ENCODE results near the gene TMUB1. TPM values are rescaled to one million over a fixed set of nuclear protein-coding genes. Genes with fewer than 3 reads are reported as not detected.

Gene TMUB1
- total and polyA plus RNA-seq, 9 of the 15 experiments (the other 6 are each of a cell fraction or from before 2014, with no cell fraction given) = 0.14 to 241 (median 74.1) TPM

DNA sequence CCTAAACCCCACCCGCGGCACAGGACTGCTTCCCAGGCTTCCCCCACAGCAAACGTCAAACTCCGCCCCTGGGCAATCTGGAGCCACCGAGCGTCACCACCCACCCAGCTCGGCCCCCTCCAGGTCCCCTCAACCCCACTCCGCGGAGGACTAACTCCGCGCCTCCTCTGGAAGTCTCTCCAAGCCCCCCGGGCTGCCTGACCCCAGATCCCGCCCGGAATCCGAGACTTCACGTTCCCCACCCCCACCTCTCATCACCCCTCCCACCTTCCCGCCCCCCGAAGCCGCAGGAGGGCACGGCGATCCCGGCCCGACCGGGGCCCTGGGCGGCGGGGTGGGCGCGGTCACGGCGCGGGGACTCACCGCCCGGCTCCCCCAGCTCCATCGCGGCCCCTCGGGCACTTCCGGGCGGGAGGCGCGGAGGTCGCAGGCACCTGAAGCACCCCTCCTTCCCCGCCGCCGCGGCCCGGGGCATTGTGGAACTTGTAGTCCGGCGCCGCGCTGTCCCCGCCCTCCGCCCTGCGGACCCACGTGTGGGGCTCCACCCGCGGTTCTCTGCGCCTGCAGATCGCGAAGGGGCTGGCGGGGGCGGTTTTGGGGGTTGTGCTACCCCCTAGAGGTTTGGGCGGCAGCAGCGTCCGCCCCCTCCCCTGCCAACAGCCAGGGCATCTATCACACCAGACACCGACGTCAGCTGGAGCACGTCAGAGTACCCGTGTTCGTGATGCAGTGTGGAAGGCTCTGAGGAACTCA lies at the start of gene TMUB1 (continued):
- TF ChIP-seq, protein P1, sequence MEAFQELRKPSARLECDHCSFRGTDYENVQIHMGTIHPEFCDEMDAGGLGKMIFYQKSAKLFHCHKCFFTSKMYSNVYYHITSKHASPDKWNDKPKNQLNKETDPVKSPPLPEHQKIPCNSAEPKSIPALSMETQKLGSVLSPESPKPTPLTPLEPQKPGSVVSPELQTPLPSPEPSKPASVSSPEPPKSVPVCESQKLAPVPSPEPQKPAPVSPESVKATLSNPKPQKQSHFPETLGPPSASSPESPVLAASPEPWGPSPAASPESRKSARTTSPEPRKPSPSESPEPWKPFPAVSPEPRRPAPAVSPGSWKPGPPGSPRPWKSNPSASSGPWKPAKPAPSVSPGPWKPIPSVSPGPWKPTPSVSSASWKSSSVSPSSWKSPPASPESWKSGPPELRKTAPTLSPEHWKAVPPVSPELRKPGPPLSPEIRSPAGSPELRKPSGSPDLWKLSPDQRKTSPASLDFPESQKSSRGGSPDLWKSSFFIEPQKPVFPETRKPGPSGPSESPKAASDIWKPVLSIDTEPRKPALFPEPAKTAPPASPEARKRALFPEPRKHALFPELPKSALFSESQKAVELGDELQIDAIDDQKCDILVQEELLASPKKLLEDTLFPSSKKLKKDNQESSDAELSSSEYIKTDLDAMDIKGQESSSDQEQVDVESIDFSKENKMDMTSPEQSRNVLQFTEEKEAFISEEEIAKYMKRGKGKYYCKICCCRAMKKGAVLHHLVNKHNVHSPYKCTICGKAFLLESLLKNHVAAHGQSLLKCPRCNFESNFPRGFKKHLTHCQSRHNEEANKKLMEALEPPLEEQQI (IDR thresholded peaks at IDR 0.05) = no peak
- TF ChIP-seq HDGF (IDR thresholded peaks at IDR 0.05) (no peak), HDAC2 (IDR thresholded peaks at IDR 0.05) (peak; percentile 61), MTA2 (IDR thresholded peaks at IDR 0.05; ENCODE audit: low read depth) (no peak), FOXJ3 (CRISPR knock-in tag; IDR thresholded peaks at IDR 0.05) (no peak), TAF9B (IDR thresholded peaks at IDR 0.05; ENCODE audit: partially characterized antibody) (no peak), TEAD1 (CRISPR knock-in tag; IDR thresholded peaks at IDR 0.05) (peak in 1 of 2 experiments; percentile 32; a peak in 1 of 4 replicates), HMG20A (CRISPR knock-in tag; conservative IDR thresholded peaks at IDR 0.05) (no peak), NR4A1 (CRISPR knock-in tag; IDR thresholded peaks at IDR 0.05) (no peak), NR4A1 (tag; IDR thresholded peaks at IDR 0.05) (0 out of 2 replicates have a peak, but pooled peaks have one; percentile 57), NFYB (IDR thresholded peaks at IDR 0.05; ENCODE audit: extremely low read depth, insufficient read length) (no peak), KDM2B (CRISPR knock-in tag; IDR thresholded peaks at IDR 0.05) (peak; percentile 90; the same call in 1 of the 2 replicates), JUN (IDR thresholded peaks at IDR 0.05; ENCODE audit: borderline replicate concordance, low read depth, low read length) (no peak), JUN (CRISPR knock-in tag; IDR thresholded peaks at IDR 0.05; ENCODE audit: borderline replicate concordance) (no peak), COPS2 (conservative IDR thresholded peaks at IDR 0.05) (no peak), POLR2AphosphoS5 (IDR thresholded peaks at IDR 0.05; ENCODE audit: control insufficient read depth, insufficient read depth, low read depth, low read length) (peak; percentile 20; the same call in 1 of the 2 replicates)
- TF ChIP-seq, protein P2, sequence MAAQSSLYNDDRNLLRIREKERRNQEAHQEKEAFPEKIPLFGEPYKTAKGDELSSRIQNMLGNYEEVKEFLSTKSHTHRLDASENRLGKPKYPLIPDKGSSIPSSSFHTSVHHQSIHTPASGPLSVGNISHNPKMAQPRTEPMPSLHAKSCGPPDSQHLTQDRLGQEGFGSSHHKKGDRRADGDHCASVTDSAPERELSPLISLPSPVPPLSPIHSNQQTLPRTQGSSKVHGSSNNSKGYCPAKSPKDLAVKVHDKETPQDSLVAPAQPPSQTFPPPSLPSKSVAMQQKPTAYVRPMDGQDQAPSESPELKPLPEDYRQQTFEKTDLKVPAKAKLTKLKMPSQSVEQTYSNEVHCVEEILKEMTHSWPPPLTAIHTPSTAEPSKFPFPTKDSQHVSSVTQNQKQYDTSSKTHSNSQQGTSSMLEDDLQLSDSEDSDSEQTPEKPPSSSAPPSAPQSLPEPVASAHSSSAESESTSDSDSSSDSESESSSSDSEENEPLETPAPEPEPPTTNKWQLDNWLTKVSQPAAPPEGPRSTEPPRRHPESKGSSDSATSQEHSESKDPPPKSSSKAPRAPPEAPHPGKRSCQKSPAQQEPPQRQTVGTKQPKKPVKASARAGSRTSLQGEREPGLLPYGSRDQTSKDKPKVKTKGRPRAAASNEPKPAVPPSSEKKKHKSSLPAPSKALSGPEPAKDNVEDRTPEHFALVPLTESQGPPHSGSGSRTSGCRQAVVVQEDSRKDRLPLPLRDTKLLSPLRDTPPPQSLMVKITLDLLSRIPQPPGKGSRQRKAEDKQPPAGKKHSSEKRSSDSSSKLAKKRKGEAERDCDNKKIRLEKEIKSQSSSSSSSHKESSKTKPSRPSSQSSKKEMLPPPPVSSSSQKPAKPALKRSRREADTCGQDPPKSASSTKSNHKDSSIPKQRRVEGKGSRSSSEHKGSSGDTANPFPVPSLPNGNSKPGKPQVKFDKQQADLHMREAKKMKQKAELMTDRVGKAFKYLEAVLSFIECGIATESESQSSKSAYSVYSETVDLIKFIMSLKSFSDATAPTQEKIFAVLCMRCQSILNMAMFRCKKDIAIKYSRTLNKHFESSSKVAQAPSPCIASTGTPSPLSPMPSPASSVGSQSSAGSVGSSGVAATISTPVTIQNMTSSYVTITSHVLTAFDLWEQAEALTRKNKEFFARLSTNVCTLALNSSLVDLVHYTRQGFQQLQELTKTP (IDR thresholded peaks at IDR 0.05; ENCODE audit: low read depth in 1 of 2, partially characterized antibody in 2 of 2) = peak in 1 of 2 experiments; percentile 79
- TF ChIP-seq, protein P3, sequence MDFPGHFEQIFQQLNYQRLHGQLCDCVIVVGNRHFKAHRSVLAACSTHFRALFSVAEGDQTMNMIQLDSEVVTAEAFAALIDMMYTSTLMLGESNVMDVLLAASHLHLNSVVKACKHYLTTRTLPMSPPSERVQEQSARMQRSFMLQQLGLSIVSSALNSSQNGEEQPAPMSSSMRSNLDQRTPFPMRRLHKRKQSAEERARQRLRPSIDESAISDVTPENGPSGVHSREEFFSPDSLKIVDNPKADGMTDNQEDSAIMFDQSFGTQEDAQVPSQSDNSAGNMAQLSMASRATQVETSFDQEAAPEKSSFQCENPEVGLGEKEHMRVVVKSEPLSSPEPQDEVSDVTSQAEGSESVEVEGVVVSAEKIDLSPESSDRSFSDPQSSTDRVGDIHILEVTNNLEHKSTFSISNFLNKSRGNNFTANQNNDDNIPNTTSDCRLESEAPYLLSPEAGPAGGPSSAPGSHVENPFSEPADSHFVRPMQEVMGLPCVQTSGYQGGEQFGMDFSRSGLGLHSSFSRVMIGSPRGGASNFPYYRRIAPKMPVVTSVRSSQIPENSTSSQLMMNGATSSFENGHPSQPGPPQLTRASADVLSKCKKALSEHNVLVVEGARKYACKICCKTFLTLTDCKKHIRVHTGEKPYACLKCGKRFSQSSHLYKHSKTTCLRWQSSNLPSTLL (IDR thresholded peaks at IDR 0.05) = no peak
- TF ChIP-seq, protein P4, sequence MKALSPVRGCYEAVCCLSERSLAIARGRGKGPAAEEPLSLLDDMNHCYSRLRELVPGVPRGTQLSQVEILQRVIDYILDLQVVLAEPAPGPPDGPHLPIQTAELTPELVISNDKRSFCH (CRISPR knock-in tag; IDR thresholded peaks at IDR 0.05) = no peak
- TF ChIP-seq, protein P4 (tag; IDR thresholded peaks at IDR 0.05) = peak; percentile 29; the same call in 1 of the 2 replicates

Data from K562 (cell line).